ENCODE measurements around the gene MAMDC4. TPM values are rescaled to one million over a fixed set of nuclear protein-coding genes. Genes with fewer than 3 reads are reported as not detected.
A peak's percentile ranks its signal among the peaks of the same experiment; 100 is the strongest.

MAMDC4 gene
- total RNA-seq, 1 donor from 2014 or later, result 1.6 TPM

DNA sequence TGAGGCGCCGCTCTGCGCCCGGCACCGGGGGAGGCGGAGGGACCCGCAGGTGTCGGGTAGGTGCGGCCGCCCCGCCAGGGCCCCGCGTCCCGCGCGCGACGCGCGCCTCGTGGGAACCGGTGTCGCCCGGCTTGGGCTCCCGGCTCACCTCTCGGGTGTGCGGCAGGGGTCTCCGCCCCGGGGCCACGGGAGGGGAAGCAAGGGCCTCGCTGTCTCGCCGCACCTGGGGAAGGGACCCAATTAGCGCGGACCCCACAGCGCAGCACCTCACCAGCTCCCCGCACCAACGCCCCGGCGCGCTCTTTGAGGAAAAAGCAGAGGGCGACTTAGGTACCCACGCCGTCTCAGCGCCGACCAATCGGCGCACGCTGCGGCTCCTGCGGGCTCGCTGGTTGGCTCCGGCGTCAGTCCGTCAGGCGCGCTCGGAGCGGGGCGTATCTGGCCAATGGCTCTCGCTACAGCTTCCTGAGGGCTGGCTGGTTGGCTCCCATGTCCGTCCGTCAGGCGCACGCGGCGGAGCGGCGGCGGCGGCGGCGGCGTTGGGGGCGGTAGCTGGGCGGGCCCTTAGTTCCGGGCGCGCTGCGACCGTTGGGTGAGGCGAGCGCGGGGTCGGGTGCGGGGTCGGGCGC lies 33.9 kb downstream of the MAMDC4 start, which contains the start of gene TRAF2:
Gene TRAF2 (plus strand): TSS at position 567 of the 629 bp plus-strand sequence. CDS start 12,225 bp downstream, outside the sequence.
- peak; percentile 99 for DNase-seq (ENCODE audit: low spot score)

DNA sequence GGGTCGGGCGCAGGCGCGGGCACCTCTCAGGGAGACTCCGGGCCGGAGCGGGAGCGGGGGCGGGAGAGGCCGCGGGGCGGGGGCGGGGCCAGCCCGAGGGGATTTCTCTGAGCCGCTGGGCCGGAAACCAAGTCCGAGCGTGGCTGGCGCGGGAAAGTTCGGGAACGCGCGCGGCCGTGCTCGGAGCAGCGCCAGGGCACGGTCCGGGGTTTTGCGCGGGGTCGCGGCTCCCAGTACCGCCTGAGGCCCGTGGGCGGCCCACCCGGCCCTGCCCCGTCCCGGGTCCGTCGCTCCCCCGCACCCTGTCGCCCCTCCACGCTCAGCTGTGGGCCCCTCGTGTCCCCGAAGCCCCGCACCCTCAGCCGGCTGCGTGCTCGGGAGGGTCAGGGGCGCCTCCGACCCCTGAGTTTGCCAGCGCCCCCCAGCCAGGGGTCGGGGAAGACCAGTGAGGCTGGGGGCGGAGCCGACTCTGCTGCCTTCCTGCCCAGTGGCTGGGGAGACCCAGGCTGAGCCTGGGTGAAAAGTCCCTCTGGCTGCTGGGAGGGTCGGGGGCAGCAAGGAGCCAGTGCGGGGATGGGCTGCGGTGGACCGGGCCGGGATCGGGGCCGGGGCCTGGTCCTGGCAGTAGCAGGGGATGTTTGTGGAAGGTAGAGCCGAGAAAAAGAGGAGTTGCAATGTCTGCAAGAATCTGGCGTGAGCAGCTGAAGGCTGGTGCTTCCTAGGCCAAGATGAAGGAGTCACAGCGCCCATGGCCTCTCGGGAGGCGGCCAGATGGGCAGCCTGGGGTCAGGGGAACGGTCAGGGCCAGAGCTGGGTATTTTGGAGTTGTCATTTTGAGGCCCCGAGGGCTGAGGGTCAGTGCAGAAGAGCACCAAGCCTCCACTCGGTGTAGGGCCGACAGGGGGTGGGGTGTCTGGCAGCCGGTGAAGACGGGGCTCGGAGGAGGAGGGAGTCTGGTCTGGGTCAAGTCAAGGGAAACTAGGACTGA lies 34.8 kb downstream of the MAMDC4 start:
- no peak for DNase-seq (ENCODE audit: low spot score)

DNA sequence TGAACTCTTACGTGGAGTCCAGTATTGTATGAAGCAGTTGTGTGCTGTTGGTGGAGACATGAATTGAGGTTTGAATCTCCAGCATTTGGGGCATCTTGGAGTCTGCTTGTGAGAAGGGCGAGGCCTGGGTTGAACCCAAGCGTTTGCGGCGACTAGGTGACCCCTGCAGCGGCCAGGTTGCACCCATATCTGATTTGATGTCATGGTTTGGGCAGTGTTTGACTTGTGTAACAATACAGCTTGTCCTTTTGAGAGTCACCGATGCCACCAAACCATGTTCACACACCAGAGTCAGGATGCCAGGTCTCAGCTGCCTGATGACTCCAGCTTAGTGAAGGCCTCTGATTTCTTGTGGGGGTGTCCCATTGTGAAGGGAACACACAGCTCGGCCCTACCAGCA lies 36.3 kb downstream of the MAMDC4 start:
- no peak for DNase-seq (ENCODE audit: low spot score)

DNA sequence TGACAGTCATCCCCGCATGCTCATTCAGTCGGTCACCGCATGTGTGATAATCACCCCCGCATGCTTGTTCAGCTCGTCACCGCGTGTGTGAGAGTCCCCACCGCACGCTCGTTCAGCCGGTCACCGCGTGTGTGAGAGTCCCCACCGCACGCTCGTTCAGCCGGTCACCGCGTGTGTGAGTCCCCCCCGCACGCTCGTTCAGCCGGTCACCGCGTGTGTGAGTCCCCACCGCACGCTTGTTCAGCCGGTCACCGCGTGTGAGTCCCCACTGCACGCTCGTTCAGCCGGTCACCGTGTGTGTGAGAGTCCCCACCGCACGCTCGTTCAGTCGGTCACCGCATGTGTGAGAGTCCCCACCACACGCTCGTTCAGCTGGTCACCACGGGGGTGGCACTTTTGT lies 37.7 kb downstream of the MAMDC4 start:
- DNase-seq (ENCODE audit: low spot score), result no peak

DNA sequence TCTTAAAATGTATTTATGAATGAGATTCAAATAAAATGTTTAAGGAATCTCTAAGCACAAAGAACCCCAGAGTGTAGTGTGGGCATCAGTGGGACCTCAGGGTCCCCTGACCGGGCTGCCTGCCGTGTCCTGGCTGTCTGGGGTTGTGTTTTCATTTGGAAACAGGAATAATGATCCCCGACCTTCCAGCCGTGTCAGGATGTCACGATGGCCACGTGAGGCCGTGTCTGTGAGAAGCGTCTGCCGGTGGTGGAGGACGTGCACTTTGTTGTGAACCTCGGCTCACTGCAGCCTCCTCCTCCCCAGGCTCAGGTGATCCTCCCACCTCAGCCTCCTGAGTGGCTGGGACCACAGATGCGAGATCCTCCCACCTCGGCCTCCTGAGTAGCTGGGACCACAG lies 38.5 kb downstream of the MAMDC4 start:
- DNase-seq (ENCODE audit: low spot score), result no peak

DNA sequence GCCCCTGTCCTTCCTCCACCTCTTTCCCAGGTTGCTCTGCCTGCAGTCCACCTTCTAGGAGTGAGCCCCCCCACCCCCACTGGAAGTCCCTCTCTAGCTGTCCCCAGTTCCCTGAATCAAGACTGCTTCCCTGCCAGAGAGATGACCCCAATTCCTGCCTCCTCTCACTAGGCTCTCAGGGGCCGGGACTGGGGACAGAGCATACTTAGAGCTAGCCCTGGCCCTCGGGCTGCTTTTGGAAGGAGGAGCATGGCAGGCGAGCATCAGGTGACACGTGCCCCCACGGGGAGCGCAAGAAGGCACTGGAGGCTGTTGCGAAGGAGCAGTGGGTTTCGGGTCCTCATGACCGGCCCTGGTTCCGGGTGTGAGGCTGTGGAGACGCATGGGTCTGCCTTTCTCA lies 43.9 kb downstream of the MAMDC4 start:
- DNase-seq (ENCODE audit: low spot score), result no peak

DNA sequence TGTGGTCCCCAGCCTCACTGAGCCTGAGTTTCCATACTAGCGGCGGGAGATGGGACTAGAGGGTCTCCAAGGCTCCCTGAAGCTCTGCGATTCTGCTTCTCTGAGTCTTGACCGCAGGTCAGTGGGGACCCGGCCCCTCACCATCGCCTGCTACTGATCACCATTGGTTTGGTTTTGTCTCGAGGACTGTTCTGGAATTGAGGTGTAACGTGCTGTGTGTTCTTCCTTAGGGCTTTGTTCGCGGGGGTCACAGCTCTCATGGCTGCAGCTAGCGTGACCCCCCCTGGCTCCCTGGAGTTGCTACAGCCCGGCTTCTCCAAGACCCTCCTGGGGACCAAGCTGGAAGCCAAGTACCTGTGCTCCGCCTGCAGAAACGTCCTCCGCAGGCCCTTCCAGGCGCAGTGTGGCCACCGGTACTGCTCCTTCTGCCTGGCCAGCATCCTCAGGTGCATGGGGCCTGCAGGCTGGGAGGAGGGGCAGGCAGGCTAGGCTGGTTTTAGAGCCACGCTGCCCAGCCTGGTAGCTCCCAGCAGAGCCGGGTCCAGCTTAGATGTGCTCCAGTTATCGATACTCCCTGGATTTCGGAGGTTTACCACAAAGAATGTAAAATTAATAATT lies 46.4 kb downstream of the MAMDC4 start:
- no peak for DNase-seq (ENCODE audit: low spot score)

DNA sequence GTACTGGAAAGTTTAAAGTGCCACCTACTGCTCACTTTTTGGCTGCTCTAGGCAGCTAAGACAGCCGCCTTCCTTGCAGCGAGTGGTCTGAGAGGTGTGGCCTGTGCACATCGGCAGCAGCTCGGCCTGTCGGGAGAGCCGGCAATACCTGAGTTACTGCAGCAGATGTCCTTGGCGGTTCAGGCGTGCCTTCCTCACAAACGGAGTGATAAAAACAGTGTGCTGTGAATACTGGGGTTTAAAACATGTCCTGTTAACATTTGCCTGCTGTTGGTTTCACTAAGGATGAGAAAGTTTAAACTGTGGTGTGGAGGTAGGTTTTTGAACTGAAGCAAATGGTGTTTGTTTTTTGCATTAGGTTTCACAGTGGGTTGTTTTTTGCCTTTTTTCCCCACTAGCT lies 47.0 kb downstream of the MAMDC4 start:
- no peak for DNase-seq (ENCODE audit: low spot score)

DNA sequence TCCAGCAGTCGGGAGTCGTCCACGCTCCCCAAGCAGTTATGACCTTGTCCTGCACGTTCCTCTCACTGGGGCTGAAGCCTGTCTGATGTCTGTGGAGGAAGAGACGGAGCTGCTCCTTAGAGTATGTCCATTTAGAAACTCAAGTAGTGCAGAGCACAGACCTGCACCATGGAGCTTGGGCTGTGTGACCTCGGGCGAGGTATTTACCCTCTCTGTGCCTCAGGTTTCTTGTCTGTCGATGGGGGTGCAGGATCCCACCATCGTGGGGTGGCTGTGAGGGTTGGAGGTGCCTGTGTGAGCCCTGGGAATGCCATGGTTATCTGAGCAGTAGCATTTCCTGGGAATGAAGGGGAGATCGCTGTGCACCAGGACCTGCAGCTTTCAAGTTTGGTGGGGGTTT lies 48.4 kb downstream of the MAMDC4 start:
- no peak for DNase-seq (ENCODE audit: low spot score)

DNA sequence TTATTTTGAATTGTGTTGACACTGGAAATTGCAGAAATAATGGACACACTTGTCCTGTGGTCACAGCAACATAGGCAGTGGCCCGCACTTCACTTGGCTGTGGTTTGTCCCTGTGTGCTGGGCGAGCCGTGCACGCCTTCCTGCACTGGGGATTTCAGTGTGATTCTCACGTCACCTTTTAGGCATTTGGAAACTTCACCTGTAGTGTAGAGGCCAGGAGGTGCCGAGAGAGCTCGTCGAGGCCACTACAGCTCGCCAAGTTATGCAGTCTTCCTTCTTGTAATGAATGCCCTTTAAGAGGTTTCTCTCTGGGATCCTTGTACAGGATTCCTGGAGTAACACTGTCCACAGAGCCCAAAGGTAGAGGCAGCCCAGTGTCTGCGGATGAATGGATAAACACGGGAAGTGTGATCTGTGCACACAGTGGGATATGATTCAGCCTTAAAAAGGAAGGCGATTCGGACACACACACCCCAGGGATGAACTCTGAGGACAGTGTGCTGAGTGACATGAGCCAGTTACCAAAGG lies 48.9 kb downstream of the MAMDC4 start:
- no peak for DNase-seq (ENCODE audit: low spot score)

DNA sequence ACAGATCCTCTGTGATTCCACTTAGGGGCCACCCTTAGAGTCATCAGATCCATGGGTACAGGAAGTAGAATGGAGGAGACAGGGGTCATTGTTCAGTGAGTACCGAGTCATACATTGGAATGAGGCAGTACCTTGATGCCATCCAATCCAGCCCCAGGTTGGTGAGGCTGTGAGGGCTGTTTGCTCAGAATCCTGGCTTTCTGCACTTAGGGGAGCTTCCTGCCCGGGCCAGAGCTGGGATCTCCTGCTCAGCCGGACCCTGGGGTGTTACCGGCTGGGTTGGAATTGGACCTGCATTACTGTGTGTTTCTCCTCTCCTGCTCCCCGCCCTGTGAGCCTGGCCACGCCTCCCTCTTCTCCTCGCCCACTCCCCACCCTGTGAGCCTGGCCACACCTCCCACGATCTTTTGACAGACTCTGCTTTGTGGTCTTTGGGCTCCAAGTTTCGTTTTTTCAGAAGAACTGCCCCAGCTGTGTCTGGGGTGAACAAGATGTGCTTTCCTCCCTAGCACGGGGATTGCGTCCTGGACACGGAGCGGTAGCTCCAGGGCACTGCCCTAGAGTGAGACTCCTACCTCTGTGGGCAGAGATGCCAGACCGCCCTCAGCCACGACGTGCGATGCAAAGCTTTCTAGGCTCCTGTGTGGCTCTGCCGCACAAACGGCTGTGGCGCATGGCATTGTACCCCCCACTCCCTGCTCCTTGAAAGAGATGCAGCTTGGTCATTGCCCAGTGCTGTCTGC lies 49.5 kb downstream of the MAMDC4 start:
- no peak for DNase-seq (ENCODE audit: low spot score)

DNA sequence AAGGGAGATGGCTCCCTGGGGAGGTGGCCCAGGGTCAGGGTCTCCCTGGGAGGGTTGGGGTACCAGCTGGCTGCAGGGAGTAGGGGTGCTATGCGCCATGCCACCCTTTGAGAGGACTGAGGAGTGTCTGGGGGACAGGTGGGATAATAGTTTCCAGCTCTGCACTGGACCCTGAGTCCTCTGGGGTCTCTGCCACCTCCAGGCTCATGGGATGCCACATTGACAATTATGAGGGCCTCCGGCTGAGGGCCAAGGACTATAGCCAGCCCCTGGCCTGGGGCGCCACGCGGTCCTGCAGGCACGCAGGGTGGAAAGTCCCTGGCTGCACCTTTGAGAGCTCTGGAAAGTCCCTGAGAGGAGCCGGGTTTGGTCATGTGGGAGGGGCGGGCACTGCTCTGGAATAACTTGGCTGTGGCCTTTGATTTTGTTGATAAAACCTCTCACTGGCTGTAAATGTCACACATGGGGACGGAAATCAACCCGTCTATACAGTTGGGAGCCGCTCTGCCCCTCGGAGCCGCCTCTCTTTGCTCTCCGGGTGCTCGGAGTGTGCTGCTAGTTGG lies 50.2 kb downstream of the MAMDC4 start:
- DNase-seq (ENCODE audit: low spot score), result no peak

DNA sequence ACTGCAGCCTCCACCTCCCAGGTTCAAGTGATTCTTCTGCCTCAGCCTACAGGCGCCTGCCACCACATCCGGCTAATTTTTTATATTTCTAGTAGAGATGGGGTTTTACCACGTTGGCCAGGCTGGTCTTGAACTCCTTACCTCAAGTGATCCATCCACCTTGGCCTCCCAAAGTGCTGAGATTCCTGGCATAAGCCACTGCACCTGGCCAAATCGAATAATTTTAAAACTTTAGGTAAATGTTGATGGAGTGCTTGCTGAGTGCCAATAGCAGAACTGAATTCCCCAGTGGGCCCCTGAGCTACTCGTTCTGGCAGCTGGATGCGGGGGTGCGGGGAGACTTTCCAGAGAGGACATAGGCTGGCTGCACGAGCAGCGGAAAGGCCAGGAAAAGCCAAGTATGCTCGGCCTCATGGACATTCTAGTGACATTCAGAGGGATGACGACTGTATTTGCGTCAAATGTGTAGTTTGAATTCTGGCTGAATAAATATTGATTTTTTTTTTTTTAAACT lies 51.0 kb downstream of the MAMDC4 start:
- DNase-seq (ENCODE audit: low spot score), result no peak

DNA sequence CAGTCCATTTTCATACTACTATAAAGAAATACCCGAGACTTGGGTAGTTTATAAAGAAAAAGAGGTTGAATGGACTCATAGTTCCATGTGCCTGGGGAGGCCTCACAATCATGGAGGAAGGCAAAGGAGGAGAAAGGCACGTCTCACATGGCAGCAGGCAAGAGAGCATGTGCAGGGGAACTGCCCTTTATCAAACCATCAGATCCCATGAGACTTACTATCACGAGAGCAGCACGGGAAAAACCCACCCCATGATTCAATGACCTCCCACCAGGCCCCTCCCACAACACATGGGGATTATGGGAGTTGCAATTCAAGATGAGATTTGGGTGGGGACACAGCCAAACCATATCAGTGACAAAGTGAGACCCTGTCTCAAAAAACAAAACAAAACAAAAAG lies 54.1 kb downstream of the MAMDC4 start:
- DNase-seq (ENCODE audit: low spot score), result no peak

DNA sequence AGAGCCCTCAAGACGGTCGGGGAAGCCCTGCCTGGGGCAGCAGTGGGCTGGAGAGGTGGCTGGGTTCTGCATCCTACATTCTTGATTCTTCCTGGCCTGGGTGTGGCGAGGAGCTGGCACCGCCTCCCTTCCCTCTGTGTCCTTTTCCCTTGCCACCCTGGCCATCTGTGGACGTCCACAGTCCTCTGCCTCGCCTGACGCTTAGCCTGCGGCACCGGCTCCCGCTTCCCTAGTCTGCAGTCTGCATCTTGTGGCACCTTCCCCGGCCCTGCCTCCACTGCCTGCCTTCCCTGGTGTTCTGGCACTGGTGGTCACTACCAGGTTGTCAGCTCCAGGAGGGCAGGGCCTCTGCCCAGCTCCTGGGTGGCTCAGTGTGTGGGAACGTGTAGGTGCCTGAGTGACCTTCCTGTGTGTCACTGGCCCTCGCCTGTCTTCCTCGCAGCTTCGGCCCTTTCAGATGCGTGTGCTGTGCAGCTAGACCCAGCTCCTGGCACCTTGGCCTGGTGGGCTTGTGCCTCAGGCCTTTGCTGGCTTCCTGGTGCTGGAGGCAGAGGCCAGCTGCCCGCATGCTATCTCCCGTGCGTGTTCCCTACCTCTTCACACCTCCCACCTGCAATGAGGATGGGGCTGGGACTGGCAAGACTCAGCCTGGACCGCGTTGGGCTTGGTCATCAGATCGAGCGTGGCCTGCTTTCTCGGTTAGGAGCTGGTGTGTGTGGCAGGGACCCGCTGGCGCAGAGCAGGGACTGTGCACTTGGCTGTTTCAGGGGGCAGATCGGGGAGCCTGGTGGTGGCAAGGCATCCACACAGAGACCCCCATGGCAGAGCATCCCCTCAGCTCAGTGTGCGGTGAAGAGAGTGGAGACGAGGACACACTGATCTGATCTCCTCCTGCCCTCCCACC lies 55.1 kb downstream of the MAMDC4 start:
- DNase-seq (ENCODE audit: low spot score), result no peak

Measured in mesenteric fat pad (tissue), 1 donor.